WERI-Rb-1 (cell line): ENCODE data around the gene CASD1.

Experiments
- DNase-seq: peaks from one replicate; pipeline ENCODE4 v3.0.0-alpha.2; 2020
- H3K27ac ChIP-seq: fragments of 250-450 bp; sonication (Bioruptor Pico); 2 replicates; pipeline ENCODE4 v1.5.1; 2020; ENCODE audit warnings: mild to moderate bottlenecking, moderate library complexity
- H3K27me3 ChIP-seq: fragments of 250-450 bp; sonication (Bioruptor Pico); 2 replicates; pipeline ENCODE4 v1.5.1; 2021; ENCODE audit warnings: mild to moderate bottlenecking, low read depth, moderate library complexity; ENCODE audit not compliant: insufficient read depth, severe bottlenecking
- H3K36me3 ChIP-seq: fragments of 250-450 bp; sonication (Bioruptor Pico); 2 replicates; pipeline ENCODE4 v1.5.1; 2020; ENCODE audit warnings: mild to moderate bottlenecking, moderate library complexity
- H3K4me3 ChIP-seq: 2 replicates; pipeline ENCODE4 v1.5.1; 2011; ENCODE audit warnings: low read depth, mild to moderate bottlenecking, control low read depth, low read length
- H3K9me3 ChIP-seq: fragments of 250-450 bp; sonication (Bioruptor Pico); 2 replicates; pipeline ENCODE4 v1.5.1; 2021; ENCODE audit warnings: mild to moderate bottlenecking, moderate library complexity; ENCODE audit not compliant: severe bottlenecking
- TF ChIP-seq, protein P1 (sequence below): IDR thresholded peaks from 2 replicates; pipeline ENCODE4 v1.5.1; 2011; ENCODE audit warnings: low read depth, mild to moderate bottlenecking, control low read depth, inconsistent platforms, low read length

Gene CASD1

DNA sequence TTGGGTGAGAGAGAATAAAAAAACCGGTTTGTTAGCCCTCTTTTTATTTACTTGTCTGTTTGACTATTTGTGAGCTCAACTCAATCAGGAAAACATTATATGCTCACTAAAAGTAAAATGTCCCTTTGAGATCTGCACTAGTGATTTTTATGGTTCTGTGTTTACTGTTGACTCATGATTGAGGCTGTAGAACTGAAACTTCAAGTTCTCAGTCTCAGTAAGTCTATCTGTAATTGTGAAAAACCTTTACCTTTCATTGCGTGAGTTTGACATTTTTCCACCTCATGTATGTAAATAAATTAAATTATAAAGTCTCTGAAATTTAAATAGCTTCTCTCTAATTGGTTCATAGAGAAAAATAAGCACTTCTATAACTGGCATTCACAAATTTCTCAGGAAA is 17.0 kb upstream of the CASD1 start:
- Histone ChIP-seq H3K9me3 (peaks cover 4% of the 10 kb centered on the region), H3K27ac (no peak overlapping the region), H3K36me3 (no peaks in the 10 kb centered on the region), H3K27me3 (no peaks in the 10 kb centered on the region), H3K4me3 (no peak overlapping the region)
- no peak for DNase-seq
- TF ChIP-seq, protein P1, sequence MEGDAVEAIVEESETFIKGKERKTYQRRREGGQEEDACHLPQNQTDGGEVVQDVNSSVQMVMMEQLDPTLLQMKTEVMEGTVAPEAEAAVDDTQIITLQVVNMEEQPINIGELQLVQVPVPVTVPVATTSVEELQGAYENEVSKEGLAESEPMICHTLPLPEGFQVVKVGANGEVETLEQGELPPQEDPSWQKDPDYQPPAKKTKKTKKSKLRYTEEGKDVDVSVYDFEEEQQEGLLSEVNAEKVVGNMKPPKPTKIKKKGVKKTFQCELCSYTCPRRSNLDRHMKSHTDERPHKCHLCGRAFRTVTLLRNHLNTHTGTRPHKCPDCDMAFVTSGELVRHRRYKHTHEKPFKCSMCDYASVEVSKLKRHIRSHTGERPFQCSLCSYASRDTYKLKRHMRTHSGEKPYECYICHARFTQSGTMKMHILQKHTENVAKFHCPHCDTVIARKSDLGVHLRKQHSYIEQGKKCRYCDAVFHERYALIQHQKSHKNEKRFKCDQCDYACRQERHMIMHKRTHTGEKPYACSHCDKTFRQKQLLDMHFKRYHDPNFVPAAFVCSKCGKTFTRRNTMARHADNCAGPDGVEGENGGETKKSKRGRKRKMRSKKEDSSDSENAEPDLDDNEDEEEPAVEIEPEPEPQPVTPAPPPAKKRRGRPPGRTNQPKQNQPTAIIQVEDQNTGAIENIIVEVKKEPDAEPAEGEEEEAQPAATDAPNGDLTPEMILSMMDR = no peak

DNA sequence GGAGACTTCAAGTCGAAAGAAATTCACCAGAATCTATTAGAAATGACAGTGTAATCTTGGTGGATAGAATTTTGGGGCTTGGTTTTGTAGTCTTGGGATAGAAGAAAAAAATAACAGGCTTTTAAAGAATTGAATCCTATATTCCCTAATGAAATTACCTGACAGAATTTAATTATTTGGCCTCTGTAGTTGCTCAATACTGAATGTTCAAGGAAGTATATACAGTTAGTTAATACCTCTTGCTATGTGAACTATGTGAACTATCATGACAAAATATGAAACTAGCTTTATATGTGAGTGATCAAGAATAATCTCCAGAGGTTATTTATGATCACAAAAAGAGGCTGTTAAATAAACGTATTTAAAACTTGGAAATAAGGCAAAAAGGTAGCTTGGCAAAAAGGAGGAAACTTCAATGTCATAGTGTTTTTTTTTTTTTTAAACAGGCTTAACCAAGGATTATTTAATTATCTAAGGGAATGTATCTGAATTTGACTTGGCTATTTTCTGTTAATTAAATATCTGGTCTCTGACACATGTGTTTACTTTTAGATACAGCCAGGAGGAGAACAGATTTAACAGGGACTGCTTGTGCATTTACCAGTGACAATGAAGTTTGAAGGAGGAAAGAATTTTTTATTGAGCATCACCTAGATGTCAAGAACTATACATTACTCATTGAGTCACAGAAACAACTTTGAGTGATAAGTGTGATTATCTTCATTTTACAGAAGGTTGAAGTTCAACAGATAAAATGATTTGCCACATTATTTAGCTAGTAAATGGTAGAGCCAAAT is 11.5 kb upstream of the CASD1 start:
- no peak overlapping the region for H3K4me3 ChIP-seq
- no peaks in the 10 kb centered on the region for H3K9me3 ChIP-seq
- no peaks in the 10 kb centered on the region for H3K36me3 ChIP-seq
- TF ChIP-seq, protein P1 = no peak
- no peaks in the 10 kb centered on the region for H3K27me3 ChIP-seq
- DNase-seq = no peak
- H3K27ac ChIP-seq = no peak overlapping the region

DNA sequence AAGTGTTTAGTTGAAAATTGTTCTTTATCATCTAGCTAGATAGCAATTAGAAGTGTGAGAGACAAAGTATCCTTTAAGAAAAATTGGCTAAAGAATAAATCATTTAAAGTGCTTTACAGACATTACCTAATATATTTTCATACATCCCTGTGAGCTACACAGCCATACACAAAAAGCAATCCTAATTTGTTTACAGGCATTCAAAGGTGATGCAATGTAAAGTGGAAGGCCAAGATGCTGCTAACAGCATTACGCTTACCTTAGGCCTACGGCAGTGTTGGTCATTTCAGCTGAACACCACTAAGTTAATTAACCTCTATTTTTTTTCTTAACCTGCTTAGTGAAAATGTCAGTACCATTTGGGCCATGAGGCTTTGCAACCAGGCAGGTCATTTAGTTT is 10.7 kb upstream of the CASD1 start:
- TF ChIP-seq, protein P1 = no peak
- Histone ChIP-seq H3K27me3 (no peaks in the 10 kb centered on the region), H3K4me3 (no peak overlapping the region), H3K36me3 (no peaks in the 10 kb centered on the region), H3K9me3 (no peaks in the 10 kb centered on the region), H3K27ac (no peak overlapping the region)
- no peak for DNase-seq

DNA sequence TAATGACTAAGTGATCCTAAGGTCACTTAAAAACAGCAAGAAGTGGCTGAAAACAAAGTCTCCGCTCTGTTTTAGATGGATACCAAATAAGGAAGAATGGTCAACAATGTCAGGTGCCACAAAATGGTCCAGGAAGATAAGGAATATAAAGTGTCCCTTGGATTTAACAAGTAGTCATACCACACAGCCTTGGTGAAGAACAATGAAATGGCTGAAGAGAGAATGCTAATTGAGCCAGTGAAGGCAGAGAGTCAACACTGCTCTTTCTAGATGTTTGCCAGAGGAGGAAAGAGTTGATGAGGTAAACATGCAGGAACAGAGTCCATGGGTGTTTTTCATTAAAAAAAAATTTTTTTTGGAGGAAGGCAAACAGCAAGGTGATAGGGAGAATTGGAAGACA is 2.1 kb upstream of the CASD1 start:
- TF ChIP-seq, protein P1 = no peak
- Histone ChIP-seq H3K9me3 (no peaks in the 10 kb centered on the region), H3K4me3 (no peak overlapping the region), H3K27ac (no peak overlapping the region), H3K27me3 (no peaks in the 10 kb centered on the region), H3K36me3 (peaks cover 13% of the 10 kb centered on the region)
- DNase-seq = no peak

DNA sequence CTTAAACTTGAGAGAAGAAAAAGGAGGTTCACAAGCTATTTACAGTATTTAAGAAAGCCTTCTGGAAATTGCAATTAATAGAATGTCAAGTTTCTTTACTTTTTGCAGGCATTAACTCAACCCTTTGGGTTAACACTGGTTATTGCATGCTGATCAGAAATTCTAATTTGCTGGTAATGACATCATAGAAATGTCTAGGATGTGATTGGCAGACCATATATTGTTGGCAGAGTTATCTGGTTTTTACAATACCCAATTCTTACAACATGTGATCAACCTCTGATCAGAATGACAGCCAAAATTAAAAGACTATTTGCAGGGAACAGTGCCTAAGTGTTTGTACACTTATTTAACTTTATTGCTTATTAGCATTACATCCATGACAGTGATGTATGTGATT is 1.6 kb upstream of the CASD1 start:
- TF ChIP-seq, protein P1 = no peak
- Histone ChIP-seq H3K27me3 (no peaks in the 10 kb centered on the region), H3K27ac (no peak overlapping the region), H3K4me3 (no peak overlapping the region), H3K9me3 (no peaks in the 10 kb centered on the region), H3K36me3 (peaks cover 14% of the 10 kb centered on the region)
- DNase-seq = no peak
